Rectal smooth muscle tissue (tissue), 1 donor: ENCODE data around the gene TIMP3.
A peak's percentile ranks its signal among the peaks of the same experiment; 100 is the strongest.

ENCODE experiments used
- H3K27ac ChIP-seq: one replicate; pipeline ENCODE4 v1.7.0; 2013; ENCODE audit warnings: low read depth, low read length, inconsistent platforms
- H3K27me3 ChIP-seq: one replicate; pipeline ENCODE4 v1.7.0; 2013; ENCODE audit warnings: low read length; ENCODE audit not compliant: control insufficient read depth, insufficient read depth
- H3K36me3 ChIP-seq: one replicate; pipeline ENCODE4 v1.7.0; 2013; ENCODE audit warnings: low read length; ENCODE audit not compliant: control insufficient read depth, insufficient read depth
- H3K4me1 ChIP-seq: one replicate; pipeline ENCODE4 v1.7.0; 2013; ENCODE audit warnings: low read length; ENCODE audit not compliant: control insufficient read depth, insufficient read depth
- H3K4me3 ChIP-seq: one replicate; pipeline ENCODE4 v1.7.0; 2013; ENCODE audit warnings: low read length
- H3K9ac ChIP-seq: one replicate; pipeline ENCODE4 v1.7.0; 2013; ENCODE audit warnings: low read length

Gene TIMP3

DNA sequence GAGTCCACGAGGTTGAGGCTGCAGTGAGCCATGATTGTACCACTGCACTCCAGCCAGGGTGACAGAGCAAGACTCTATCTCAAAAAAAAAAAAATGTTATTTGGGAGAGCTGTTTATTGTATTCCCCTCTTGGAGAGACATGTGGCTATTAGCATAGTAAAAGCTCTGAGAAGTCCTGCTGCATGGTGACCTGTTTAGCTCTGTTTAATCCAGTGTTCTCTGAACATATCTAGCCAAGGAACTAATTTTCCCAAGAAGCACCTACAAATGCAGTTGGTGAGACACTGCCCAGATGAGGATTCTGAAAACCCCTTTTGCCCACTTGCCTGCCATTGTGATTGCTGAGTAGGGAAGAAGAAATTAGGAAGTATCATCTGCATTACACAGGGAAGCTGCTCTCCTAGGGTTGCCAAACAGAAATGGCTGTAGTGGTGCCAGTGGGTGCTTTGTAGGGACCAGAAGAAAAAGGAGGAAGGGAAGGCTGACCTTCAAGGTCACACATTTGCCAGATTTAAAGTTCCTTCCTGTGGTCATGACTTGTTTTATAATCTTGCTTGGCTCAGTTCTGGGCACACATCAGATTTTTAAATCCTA, 15.7 kb downstream of the TIMP3 start:
- Histone ChIP-seq H3K4me1 (peaks cover 23% of the 10 kb centered on the region), H3K27ac (no peak overlapping the region), H3K27me3 (no peaks in the 10 kb centered on the region), H3K36me3 (no peaks in the 10 kb centered on the region), H3K4me3 (no peak overlapping the region), H3K9ac (no peak overlapping the region)

- Histone ChIP-seq H3K9ac (no peak overlapping the region), H3K4me1 (peaks cover 16% of the 10 kb centered on the region), H3K27me3 (no peaks in the 10 kb centered on the region), H3K27ac (no peak overlapping the region), H3K4me3 (no peak overlapping the region), H3K36me3 (no peaks in the 10 kb centered on the region)
Measured at GRCh38 chr22:32818446-32819115, 17.1 kb downstream of the TIMP3 start.

DNA sequence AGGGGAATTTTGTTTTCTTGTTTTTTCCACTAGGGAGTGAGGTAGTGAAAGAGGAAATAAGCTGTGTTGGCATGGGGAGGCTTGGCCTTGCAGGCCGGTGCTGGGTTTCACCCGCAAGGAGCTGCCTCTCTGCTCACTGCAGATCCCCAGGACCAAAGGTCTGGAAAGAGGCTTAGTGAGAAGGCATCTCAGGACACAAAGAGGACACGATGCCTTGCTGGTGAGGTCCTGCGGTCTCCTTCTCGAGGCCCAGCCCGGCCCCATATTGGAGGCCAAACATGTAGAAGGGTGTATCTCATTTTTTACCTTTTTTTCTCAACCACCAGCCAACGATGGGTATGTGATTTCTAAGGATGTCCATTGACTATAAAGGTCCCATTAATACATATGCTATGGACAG, 17.6 kb downstream of the TIMP3 start:
- H3K9ac ChIP-seq: no peak overlapping the region
- H3K4me1 ChIP-seq: peaks cover 13% of the 10 kb centered on the region
- H3K4me3 ChIP-seq: no peak overlapping the region
- H3K27me3 ChIP-seq: no peaks in the 10 kb centered on the region
- H3K36me3 ChIP-seq: no peaks in the 10 kb centered on the region
- no peak overlapping the region for H3K27ac ChIP-seq

DNA sequence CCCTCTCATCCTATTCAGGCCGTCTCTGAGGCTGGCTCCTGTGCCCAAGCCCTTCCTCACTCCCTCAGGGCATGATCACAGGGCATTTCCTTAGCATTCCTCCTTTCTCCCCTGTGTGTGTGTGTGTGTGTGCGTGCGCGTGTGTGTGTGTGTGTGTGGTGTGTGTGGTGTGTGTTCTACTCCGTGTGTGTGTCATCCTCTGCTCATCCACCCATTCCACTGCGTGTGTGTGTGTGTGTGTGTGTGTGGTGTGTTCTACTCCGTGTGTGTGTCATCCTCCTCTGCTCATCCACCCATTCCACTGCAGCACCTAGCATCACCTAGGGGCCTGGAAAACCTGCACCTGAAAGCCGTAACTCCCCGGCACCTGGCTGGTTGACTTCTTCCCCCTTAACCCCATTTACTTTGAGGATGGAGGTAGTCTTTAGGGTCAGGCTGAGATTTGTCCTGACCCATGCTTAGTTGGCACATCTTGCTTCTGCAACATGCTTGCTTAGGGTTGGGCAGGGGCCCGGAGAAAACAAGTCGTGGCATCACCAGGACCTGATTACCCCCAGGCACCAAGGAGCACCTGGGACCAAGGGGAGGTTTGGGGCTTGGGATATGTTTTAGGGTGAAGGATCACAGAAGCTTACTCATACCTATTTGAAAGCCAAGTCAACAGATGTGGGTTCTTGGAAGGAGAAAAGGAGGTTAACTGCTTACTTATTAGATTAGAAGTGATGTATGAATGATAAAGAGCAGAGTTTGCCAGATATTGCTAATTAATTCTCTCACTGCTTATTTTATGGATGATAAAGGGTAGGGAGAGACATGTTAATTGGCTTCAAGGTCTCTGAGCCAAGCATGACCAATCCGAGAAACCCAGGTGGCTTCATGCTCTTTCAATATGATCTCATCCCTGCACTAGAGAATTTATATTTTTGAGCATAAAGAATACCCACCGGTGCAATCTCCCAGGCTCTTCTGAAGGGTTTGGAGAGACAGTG, 18.9 kb downstream of the TIMP3 start:
- no peaks in the 10 kb centered on the region for H3K36me3 ChIP-seq
- H3K4me1 ChIP-seq: peaks cover 10% of the 10 kb centered on the region
- no peak overlapping the region for H3K4me3 ChIP-seq
- no peak overlapping the region for H3K27ac ChIP-seq
- no peaks in the 10 kb centered on the region for H3K27me3 ChIP-seq
- H3K9ac ChIP-seq: no peak overlapping the region

DNA sequence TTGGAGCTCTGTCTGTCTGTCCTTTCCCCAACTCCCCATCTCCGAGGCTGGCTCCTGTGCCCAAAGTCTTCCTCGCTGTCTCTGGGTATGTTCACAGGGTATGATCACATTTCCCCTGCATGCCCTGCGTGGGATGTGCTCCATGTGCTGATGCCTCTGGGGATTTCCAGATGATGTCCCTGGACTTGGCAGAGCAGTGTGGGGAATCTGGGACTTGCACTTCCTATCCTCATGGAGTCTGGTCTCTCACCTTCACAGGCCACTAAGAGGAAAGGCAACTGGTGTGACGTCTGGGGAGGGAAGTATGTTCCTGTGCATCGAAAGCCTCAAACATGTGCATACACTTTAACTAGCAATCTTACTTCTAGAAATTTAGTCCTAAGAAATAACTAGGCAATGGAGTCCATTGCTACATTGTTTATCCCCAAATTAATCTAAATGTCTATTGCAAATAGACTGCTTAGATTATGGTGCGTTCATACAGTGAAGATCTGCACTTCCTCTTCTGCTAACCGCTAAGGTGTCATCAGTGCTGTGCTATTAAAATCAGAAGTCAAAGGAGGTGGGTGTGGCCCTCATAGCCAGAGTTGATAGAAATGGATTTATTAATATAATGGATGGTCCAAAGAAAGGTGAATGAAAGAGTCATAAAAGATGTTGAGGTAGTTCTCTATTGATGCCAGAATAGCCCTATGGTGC, 20.8 kb downstream of the TIMP3 start:
- H3K27me3 ChIP-seq: no peaks in the 10 kb centered on the region
- H3K4me3 ChIP-seq: no peak overlapping the region
- H3K36me3 ChIP-seq: no peaks in the 10 kb centered on the region
- no peak overlapping the region for H3K27ac ChIP-seq
- H3K4me1 ChIP-seq: peaks cover 8% of the 10 kb centered on the region
- no peak overlapping the region for H3K9ac ChIP-seq

DNA sequence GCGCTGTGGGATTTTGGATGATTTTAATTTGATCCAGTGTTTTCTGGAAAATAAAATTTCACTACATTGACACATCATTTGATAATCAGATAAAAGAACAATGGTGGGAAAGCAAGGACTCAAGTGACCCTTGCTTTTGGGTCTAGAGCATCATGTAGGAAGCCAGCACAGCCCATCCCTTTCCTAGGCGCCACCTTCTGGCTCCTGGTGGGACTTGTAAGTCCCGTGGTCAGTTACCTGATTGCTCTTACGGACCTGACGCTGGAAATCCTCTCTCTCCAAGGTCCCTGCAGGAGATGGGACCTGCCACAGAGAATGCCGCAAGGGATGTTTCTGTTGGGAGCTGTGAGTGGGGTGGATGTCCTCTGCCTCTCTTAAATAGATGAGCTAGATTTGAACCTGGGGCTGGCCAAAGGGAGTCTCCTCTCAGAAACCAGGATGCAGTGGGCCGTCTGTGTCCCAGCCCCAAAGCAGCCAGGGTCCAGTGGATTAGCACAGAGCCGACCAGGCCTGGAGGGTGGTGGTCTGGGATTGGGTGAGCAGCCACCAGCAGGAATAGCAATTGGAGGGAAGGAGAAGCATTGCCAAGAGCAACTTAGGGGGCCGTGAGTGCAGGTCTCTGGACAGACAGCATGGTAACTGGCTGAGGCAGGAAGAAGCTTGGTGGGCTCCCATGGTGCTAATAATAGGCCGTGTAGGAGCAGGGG, 21.7 kb downstream of the TIMP3 start:
- Histone ChIP-seq H3K27me3 (no peaks in the 10 kb centered on the region), H3K36me3 (no peaks in the 10 kb centered on the region), H3K4me1 (peaks cover 15% of the 10 kb centered on the region), H3K9ac (no peak overlapping the region), H3K27ac (no peak overlapping the region), H3K4me3 (no peak overlapping the region)

DNA sequence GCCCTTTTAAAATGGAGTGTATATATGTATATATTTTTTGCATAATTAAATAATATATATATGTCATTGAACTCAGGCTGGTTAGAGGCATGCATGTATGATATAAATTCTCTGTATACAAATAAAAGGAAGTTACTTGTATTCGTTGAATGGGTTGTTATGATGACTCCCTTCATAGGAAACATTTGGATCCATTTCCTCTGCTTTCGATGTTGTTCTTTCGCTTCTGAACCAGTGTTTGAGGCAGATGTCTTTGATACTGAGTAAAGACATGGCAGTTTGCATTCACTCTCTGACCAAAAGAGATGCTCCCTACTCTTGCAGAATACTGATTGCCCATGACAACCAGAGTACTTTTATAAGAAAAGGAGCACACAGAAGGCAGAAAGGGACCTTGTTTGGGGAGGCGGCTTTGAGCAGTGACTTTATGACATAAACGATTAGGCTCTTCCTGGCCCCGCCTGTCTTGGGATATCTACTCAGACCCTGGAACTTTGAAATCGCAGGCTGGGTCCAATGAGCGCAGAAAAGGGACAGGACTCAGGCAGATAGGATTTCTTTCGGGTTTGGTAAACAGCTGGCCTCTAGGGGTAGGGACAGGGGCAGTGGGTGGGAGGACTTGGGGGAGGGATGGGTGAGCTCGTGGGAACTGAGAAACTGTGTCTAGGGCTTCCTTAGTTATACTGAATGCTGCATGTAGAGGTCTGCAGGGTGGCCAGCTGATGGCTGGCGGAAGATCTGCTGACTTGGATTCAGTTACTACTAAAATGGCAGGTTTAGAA, 23.2 kb downstream of the TIMP3 start:
- H3K27me3 ChIP-seq: no peaks in the 10 kb centered on the region

GRCh38 chr22:32826537-32826936, 25.0 kb downstream of the TIMP3 start:
- no peaks in the 10 kb centered on the region for H3K36me3 ChIP-seq
- H3K9ac ChIP-seq: no peak overlapping the region
- no peak overlapping the region for H3K4me3 ChIP-seq
- no peaks in the 10 kb centered on the region for H3K27me3 ChIP-seq
- H3K27ac ChIP-seq: peak overlapping the region; percentile 40
- H3K4me1 ChIP-seq: peaks cover 23% of the 10 kb centered on the region

More for the DNA sequence above, 23.2 kb downstream of the TIMP3 start:
- Histone ChIP-seq H3K4me1 (peaks cover 15% of the 10 kb centered on the region), H3K4me3 (no peak overlapping the region), H3K9ac (no peak overlapping the region), H3K36me3 (no peaks in the 10 kb centered on the region), H3K27ac (no peak overlapping the region)

GRCh38 chr22:32827049-32827602, 25.6 kb downstream of the TIMP3 start:
- H3K4me1 ChIP-seq: peaks cover 23% of the 10 kb centered on the region
- H3K36me3 ChIP-seq: no peaks in the 10 kb centered on the region
- no peaks in the 10 kb centered on the region for H3K27me3 ChIP-seq
- peak overlapping the region; percentile 40 for H3K27ac ChIP-seq
- no peak overlapping the region for H3K4me3 ChIP-seq
- no peak overlapping the region for H3K9ac ChIP-seq

GRCh38 chr22:32828150-32828549, 26.6 kb downstream of the TIMP3 start:
- no peak overlapping the region for H3K9ac ChIP-seq
- H3K4me3 ChIP-seq: no peak overlapping the region
- H3K27me3 ChIP-seq: no peaks in the 10 kb centered on the region
- peaks cover 23% of the 10 kb centered on the region for H3K4me1 ChIP-seq
- H3K27ac ChIP-seq: no peak overlapping the region
- H3K36me3 ChIP-seq: no peaks in the 10 kb centered on the region

DNA sequence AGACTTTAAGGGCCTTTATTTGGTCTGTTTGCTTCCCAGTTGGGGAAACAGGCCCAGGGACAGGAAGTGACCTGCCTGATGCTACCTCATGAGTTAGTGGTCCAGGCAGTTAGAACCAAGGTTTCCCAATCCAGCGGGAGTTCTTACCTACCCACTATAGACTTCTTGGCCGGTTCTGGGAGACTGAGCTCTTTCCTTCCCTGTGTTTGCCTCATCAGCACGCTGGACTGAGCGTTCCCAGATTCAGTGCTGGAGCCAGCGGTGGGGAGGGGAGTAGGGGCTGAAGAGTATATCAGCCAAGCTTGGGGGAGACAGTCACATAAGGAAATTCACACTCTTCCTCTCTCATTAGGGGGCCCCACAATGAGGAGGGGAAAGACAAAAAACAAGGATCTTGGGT, 27.1 kb downstream of the TIMP3 start:
- Histone ChIP-seq H3K27ac (no peak overlapping the region), H3K4me3 (no peak overlapping the region), H3K36me3 (no peaks in the 10 kb centered on the region), H3K27me3 (no peaks in the 10 kb centered on the region), H3K4me1 (peaks cover 23% of the 10 kb centered on the region), H3K9ac (no peak overlapping the region)
